GM11168 (cell line): ENCODE results near the gene RIBC1.

Experiments used
- in situ Hi-C: fragments of 300-500 bp; cut with MboI; formaldehyde crosslinking; loops from one replicate; pipeline ENCODE4 v1.12.0; 2022; ENCODE audit warnings: low sequenced_read_pairs; ENCODE audit not compliant: unreplicated experiment

Gene RIBC1

GRCh38 chrX:53422861-53423306, at the start of gene RIBC1:
RIBC1 (plus strand) TSS chrX:53422873; CDS start chrX:53426277, 3,404 bp downstream.
- in situ Hi-C loops, result loop anchor here (10.0 kb wide), 1 partner anchor 108 kb away; no protein-coding TSS in a partner anchor

GRCh38 chrX:53373307-53373706, 49.4 kb upstream of the RIBC1 start:
- in situ Hi-C loops, result no loop called here

GRCh38 chrX:53374222-53374820, 48.4 kb upstream of the RIBC1 start:
- in situ Hi-C loops, result no loop called here

- in situ Hi-C loops, result no loop called here
Observed at GRCh38 chrX:53374923-53375322, 47.8 kb upstream of the RIBC1 start.

GRCh38 chrX:53376888-53377287, 45.8 kb upstream of the RIBC1 start:
- in situ Hi-C loops, result no loop called here

GRCh38 chrX:53377464-53377863, 45.2 kb upstream of the RIBC1 start:
- in situ Hi-C loops, result no loop called here

GRCh38 chrX:53379008-53379710, 43.5 kb upstream of the RIBC1 start:
- in situ Hi-C loops, result no loop called here

GRCh38 chrX:53379747-53380146, 42.9 kb upstream of the RIBC1 start:
- in situ Hi-C loops, result no loop called here

GRCh38 chrX:53383376-53384076, 39.1 kb upstream of the RIBC1 start:
- in situ Hi-C loops, result no loop called here

- in situ Hi-C loops, result no loop called here
Observed at GRCh38 chrX:53395605-53396298, 26.9 kb upstream of the RIBC1 start.

GRCh38 chrX:53398216-53398615, 24.5 kb upstream of the RIBC1 start:
- in situ Hi-C loops, result no loop called here

- in situ Hi-C loops, result no loop called here
Observed at GRCh38 chrX:53403535-53403934, 19.1 kb upstream of the RIBC1 start.

- in situ Hi-C loops, result no loop called here
Observed at GRCh38 chrX:53412446-53412845, 10.2 kb upstream of the RIBC1 start.

GRCh38 chrX:53420351-53420750, 2.3 kb upstream of the RIBC1 start:
- in situ Hi-C loops, result loop anchor here (10.0 kb wide), 1 partner anchor 106 kb away; no protein-coding TSS in a partner anchor

- in situ Hi-C loops, result loop anchor here (10.0 kb wide), 1 partner anchor 106 kb away; no protein-coding TSS in a partner anchor
Observed at GRCh38 chrX:53421125-53421524, 1.5 kb upstream of the RIBC1 start.

GRCh38 chrX:53421772-53422085, 944 bp upstream of the RIBC1 start:
- in situ Hi-C loops, result loop anchor here (10.0 kb wide), 1 partner anchor 107 kb away; no protein-coding TSS in a partner anchor

GRCh38 chrX:53422086-53422860, 400 bp upstream of the RIBC1 start, which contains the start of gene SMC1A:
SMC1A (minus strand) TSS chrX:53422654; CDS start chrX:53422600, 54 bp downstream.
- in situ Hi-C loops, result loop anchor here (10.0 kb wide), 1 partner anchor 107 kb away; no protein-coding TSS in a partner anchor

- in situ Hi-C loops, result loop anchor here (10.0 kb wide), 1 partner anchor 115 kb away; no protein-coding TSS in a partner anchor
Observed at GRCh38 chrX:53429755-53430154, 7.1 kb downstream of the RIBC1 start.

- in situ Hi-C loops, result no loop called here
Observed at GRCh38 chrX:53430231-53430630, 7.6 kb downstream of the RIBC1 start.
